HG03039 (cell line): Measurements from ENCODE around the gene CYGB.

ENCODE experiments used
- ATAC-seq: cut with Tn5 transposase; IDR thresholded peaks from one replicate; pipeline ENCODE4 v1.9.1; 2021; ENCODE audit warnings: mild to moderate bottlenecking, moderate library complexity; ENCODE audit not compliant: unreplicated experiment

Gene CYGB

GRCh38 chr17:76487451-76488192 is 49.9 kb downstream of the CYGB start:
- no peak for ATAC-seq

DNA sequence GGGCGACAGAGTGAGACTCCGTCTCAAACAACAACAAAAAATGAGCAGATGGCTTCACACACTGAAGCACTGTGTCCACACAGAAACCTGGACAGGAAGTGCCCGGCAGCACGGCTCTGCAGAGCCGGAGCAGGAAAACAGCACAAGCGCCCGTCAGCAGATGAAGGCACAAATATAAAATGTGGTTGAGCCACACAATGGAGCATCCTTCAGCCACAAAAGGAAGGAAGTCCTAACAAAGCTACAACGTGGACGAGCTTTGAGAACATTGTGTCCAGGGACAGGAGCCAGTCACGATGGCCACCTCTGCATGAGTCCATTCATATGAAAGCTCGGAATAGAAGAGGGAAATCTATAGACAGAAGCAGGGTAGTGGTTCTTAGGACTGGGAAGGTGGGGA is 51.9 kb downstream of the CYGB start:
- no peak for ATAC-seq

DNA sequence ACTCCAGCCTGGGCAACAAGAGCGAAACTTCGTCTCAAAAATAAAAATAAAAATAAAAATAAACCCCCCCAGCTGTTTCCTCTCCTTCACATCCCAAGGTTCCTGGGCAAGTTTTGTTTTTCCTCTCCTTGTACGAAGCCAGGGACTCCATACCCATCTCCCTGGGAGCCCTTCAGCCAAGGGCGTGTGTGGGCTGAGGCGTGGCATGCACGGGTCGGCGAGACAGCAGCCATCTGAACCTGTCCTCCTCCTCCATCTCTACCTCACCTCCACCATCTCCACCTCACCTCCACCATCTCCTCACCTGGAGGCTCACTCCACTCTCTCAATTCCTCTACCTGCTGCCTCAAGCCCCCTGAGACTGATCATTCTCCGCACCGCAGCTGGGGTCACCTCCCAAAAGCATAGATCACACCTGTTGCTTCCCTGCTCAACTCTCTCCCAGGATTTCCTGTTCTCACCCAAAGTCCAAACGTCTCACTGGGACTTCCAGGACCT is 53.2 kb downstream of the CYGB start:
- ATAC-seq, result no peak

DNA sequence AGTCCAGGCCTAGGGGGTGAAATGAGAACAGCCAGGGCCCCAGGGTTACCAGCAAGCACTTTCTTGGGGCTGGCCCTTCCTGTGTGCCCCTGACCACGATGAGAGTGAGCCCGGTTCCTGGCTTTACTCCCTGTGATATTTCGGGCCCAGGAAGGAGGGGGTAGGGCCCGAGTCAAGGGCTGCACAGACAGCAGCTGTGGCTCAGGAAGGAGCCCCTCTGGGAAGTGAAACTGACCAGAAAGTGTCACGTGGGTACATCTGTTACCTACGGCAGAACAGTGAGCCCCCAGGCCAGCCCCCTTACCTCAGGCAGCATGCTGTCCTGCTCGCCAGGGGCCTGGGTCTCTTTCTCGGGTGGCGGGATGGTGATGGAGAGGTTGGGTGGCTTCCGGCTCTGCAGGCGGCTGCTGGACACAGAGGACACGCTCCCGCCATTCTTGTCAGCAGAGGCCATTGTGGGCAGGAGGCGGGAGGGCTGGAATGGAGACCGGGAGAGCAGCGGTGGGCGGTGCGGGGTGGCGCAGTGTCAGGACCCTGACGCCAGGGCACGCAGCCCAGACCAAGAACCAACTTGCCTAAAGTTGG is 56.3 kb downstream of the CYGB start:
- peak; percentile 49 for ATAC-seq

DNA sequence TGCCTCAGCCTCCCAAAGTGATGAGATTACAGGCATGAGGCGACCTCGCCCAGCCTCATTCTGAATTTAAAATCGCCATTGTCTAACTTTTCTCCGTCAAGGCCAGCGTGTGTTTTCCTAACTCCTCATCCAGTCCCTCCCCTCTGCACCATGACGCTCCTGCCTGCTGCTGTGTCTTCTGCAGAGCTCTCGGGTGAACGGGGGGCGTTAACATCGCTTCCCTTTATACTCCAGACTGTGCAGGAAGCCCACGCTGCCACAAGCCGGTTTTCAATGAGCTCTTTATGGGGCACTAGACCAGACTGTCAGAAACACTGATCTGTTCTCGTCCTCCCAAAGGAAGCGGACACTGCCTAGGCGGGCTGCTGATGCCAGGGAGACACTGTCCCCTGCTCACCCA is 56.9 kb downstream of the CYGB start:
- no peak for ATAC-seq

DNA sequence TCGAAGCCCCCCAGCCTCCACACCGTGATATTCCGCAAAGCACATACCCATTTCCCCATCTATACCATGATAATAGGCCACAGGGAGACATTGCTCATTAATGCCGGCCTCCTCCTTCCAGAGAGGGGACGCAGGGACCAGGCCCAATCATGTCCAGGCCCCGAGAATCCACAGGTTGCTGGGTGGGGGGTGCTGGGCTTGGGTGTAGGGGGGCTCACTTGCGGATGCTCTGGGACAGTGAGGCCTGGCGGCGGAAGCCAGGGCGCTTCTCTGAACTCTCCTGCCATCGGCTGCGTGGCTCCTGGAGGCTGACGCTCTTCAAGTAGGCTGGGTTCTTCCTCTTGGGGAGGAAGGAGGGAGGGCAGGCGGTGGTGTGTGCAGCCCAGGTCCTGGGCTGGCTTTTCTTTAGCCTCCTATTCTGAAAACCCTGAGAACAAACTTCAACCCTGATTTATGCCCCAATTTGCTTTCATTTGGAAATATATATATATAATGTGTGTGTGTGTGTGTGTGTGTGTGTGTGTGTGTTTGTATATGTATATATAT is 57.9 kb downstream of the CYGB start:
- ATAC-seq, result no peak

- no peak for ATAC-seq
Measured at GRCh38 chr17:76478730-76479514, 58.6 kb downstream of the CYGB start.

- ATAC-seq, result no peak
Measured at GRCh38 chr17:76478097-76478496, 59.4 kb downstream of the CYGB start.

DNA sequence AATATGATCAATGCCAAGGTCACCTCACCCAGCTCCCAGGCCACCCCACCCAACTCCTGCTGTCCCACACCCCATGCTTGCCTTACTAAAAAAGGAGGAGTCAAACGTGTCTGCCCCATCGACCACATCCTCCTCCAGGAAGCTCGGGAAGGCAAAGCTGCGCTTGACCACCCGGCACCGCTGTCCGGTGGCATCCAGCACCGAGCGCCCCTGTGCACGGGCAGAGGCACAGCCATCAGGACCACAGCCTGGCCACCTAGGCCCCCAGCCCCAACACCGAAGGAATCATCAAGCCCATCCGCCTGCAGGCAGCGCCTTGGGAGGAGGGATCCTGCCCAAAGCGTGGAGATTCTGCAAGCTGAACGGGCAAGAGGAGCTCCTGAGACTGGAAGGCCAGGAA is 59.9 kb downstream of the CYGB start:
- ATAC-seq, result no peak
